OCI-LY1 (cell line): ENCODE measurements around the gene RTL1.

ENCODE experiments used
- H2AFZ ChIP-seq: fragments of 200-600 bp; sonication (generic), shearing (Covaris generic); 2 replicates; pipeline ENCODE4 v1.6.0; 2014; ENCODE audit warnings: antibody characterized with exemption, mild to moderate bottlenecking, low read length
- H3F3A ChIP-seq: fragments of 200-600 bp; sonication (generic), shearing (Covaris generic); 2 replicates; pipeline ENCODE4 v1.6.0; 2014; ENCODE audit warnings: mild to moderate bottlenecking, antibody characterized with exemption, low read length, moderate library complexity; ENCODE audit not compliant: insufficient read depth
- H3K27ac ChIP-seq: fragments of 200-600 bp; sonication (generic); 2 replicates; pipeline ENCODE4 v1.5.1; 2014; ENCODE audit warnings: low read length, mixed run types, mild to moderate bottlenecking, low read depth; ENCODE audit not compliant: poor library complexity, severe bottlenecking
- H3K27me3 ChIP-seq: fragments of 200-600 bp; sonication (generic); 2 replicates; pipeline ENCODE4 v1.6.0; 2014; ENCODE audit warnings: antibody characterized with exemption, mild to moderate bottlenecking, low read length, moderate library complexity; ENCODE audit not compliant: insufficient read depth
- H3K36me3 ChIP-seq: fragments of 200-600 bp; sonication (generic); 2 replicates; pipeline ENCODE4 v1.6.1; 2014; ENCODE audit warnings: mild to moderate bottlenecking, antibody characterized with exemption, low read length, moderate library complexity, mixed read lengths; ENCODE audit not compliant: insufficient read depth
- H3K4me1 ChIP-seq: fragments of 200-600 bp; sonication (generic); 2 replicates; pipeline ENCODE4 v1.5.1; 2014; ENCODE audit warnings: mild to moderate bottlenecking, low read length, moderate library complexity; ENCODE audit not compliant: insufficient read depth, severe bottlenecking
- H3K4me2 ChIP-seq: fragments of 200-600 bp; sonication (generic), shearing (Covaris generic); 2 replicates; pipeline ENCODE4 v1.6.1; 2014; ENCODE audit warnings: low read length
- H3K4me3 ChIP-seq: fragments of 200-600 bp; sonication (generic); 2 replicates; pipeline ENCODE4 v1.5.1; 2014; ENCODE audit warnings: low read length, low read depth, mild to moderate bottlenecking, mixed read lengths; ENCODE audit not compliant: poor library complexity, severe bottlenecking
- H3K79me2 ChIP-seq: fragments of 200-600 bp; shearing (Covaris generic); 2 replicates; pipeline ENCODE4 v1.6.1; 2016; ENCODE audit warnings: mixed run types, low read length, mixed read lengths; ENCODE audit not compliant: insufficient read depth
- H3K9ac ChIP-seq: fragments of 200-600 bp; sonication (generic), shearing (Covaris generic); 2 replicates; pipeline ENCODE4 v1.6.1; 2014; ENCODE audit warnings: mild to moderate bottlenecking, low read length, mixed read lengths
- H3K9me2 ChIP-seq: fragments of 200-600 bp; sonication (generic), shearing (Covaris generic); 2 replicates; pipeline ENCODE4 v1.6.1; 2014; ENCODE audit warnings: low read depth, mild to moderate bottlenecking, low read length, mixed read lengths
- H3K9me3 ChIP-seq: fragments of 200-600 bp; shearing (Covaris generic); 2 replicates; pipeline ENCODE4 v1.6.1; 2014; ENCODE audit warnings: low read length, mixed read lengths
- H4K20me1 ChIP-seq: fragments of 200-600 bp; sonication (generic), shearing (Covaris generic); 2 replicates; pipeline ENCODE4 v1.6.0; 2016; ENCODE audit warnings: mild to moderate bottlenecking, low read length; ENCODE audit not compliant: insufficient read depth
- CTCF ChIP-seq: fragments of 200-600 bp; sonication (generic), shearing (Covaris generic); IDR thresholded peaks from 2 replicates; pipeline ENCODE4 v1.5.1; 2017; ENCODE audit warnings: mild to moderate bottlenecking, antibody characterized with exemption, low read length, moderate library complexity, mixed read lengths
- EZH2 ChIP-seq: fragments of 200-600 bp; sonication (generic), shearing (Covaris generic); IDR thresholded peaks from 2 replicates; pipeline ENCODE4 v1.8.0; 2017; ENCODE audit warnings: borderline replicate concordance, mixed run types, mild to moderate bottlenecking, antibody characterized with exemption, low read length, moderate library complexity, mixed read lengths

Gene RTL1

GRCh38 chr14:100871234-100872186 lies 32.0 kb downstream of the RTL1 start:
- Histone ChIP-seq H3K27me3 (no peaks in the 10 kb centered on the region), H3K4me2 (no peak overlapping the region), H3F3A (no peaks in the 10 kb centered on the region), H4K20me1 (no peaks in the 10 kb centered on the region), H3K9me3 (no peaks in the 10 kb centered on the region), H3K9me2 (no peaks in the 10 kb centered on the region), H3K27ac (no peak overlapping the region), H3K4me1 (no peaks in the 10 kb centered on the region), H3K36me3 (no peaks in the 10 kb centered on the region), H3K79me2 (no peaks in the 10 kb centered on the region), H2AFZ (no peak overlapping the region), H3K9ac (no peak overlapping the region), H3K4me3 (no peak overlapping the region)
- TF ChIP-seq CTCF (no peak), EZH2 (no peak)

- no peaks in the 10 kb centered on the region for H3K36me3 ChIP-seq
- no peaks in the 10 kb centered on the region for H3K79me2 ChIP-seq
- no peak overlapping the region for H2AFZ ChIP-seq
- H3K9me3 ChIP-seq, result no peaks in the 10 kb centered on the region
- no peaks in the 10 kb centered on the region for H3K9me2 ChIP-seq
- no peak for TF ChIP-seq EZH2
- no peak for TF ChIP-seq CTCF
- no peak overlapping the region for H3K4me2 ChIP-seq
- H3F3A ChIP-seq, result no peaks in the 10 kb centered on the region
- H3K27ac ChIP-seq, result no peak overlapping the region
- no peaks in the 10 kb centered on the region for H3K27me3 ChIP-seq
- no peaks in the 10 kb centered on the region for H4K20me1 ChIP-seq
- no peak overlapping the region for H3K4me3 ChIP-seq
- H3K4me1 ChIP-seq, result no peaks in the 10 kb centered on the region
- H3K9ac ChIP-seq, result no peak overlapping the region
Measured at GRCh38 chr14:100868621-100869370, 34.7 kb downstream of the RTL1 start.

- H3K4me1 ChIP-seq, result no peaks in the 10 kb centered on the region
- H3K9ac ChIP-seq, result no peak overlapping the region
- H3F3A ChIP-seq, result no peaks in the 10 kb centered on the region
- H4K20me1 ChIP-seq, result no peaks in the 10 kb centered on the region
- no peaks in the 10 kb centered on the region for H3K79me2 ChIP-seq
- H3K36me3 ChIP-seq, result no peaks in the 10 kb centered on the region
- H3K9me3 ChIP-seq, result no peaks in the 10 kb centered on the region
- TF ChIP-seq CTCF (no peak), EZH2 (no peak)
- H2AFZ ChIP-seq, result no peak overlapping the region
- H3K9me2 ChIP-seq, result no peaks in the 10 kb centered on the region
- H3K4me2 ChIP-seq, result no peak overlapping the region
- H3K4me3 ChIP-seq, result no peak overlapping the region
- no peaks in the 10 kb centered on the region for H3K27me3 ChIP-seq
- H3K27ac ChIP-seq, result no peak overlapping the region
Measured at GRCh38 chr14:100867631-100868315, 35.7 kb downstream of the RTL1 start.
